ENCODE results near the gene LACTB.

The LACTB gene

GRCh38 chr15:63109498-63109897 lies 12.2 kb upstream of the LACTB start:
- DNase-seq (ENCODE audit: low read depth, low spot score) = no peak
- H3K4me3 ChIP-seq (ENCODE audit: low read depth, low read length) = no peak overlapping the region
- no peak for TF ChIP-seq CTCF (IDR thresholded peaks at IDR 0.05; ENCODE audit: low read depth, low read length)
- in situ Hi-C loops (cut with HindIII; ENCODE audit: low sequenced_read_pairs) = no loop called here

- H3K4me3 ChIP-seq (ENCODE audit: low read depth, low read length) = no peak overlapping the region
- DNase-seq (ENCODE audit: low read depth, low spot score) = no peak
- in situ Hi-C loops (cut with HindIII; ENCODE audit: low sequenced_read_pairs) = no loop called here
- TF ChIP-seq CTCF (IDR thresholded peaks at IDR 0.05; ENCODE audit: low read depth, low read length) = no peak
Measured at GRCh38 chr15:63109920-63110319, 11.7 kb upstream of the LACTB start.

GRCh38 chr15:63110428-63111026 lies 11.1 kb upstream of the LACTB start:
- DNase-seq (ENCODE audit: low read depth, low spot score) = no peak
- in situ Hi-C loops (cut with HindIII; ENCODE audit: low sequenced_read_pairs) = no loop called here
- TF ChIP-seq CTCF (IDR thresholded peaks at IDR 0.05; ENCODE audit: low read depth, low read length) = no peak
- H3K4me3 ChIP-seq (ENCODE audit: low read depth, low read length) = no peak overlapping the region

GRCh38 chr15:63111481-63111880 lies 10.2 kb upstream of the LACTB start:
- H3K4me3 ChIP-seq (ENCODE audit: low read depth, low read length) = no peak overlapping the region
- TF ChIP-seq CTCF (IDR thresholded peaks at IDR 0.05; ENCODE audit: low read depth, low read length) = no peak
- no peak for DNase-seq (ENCODE audit: low read depth, low spot score)
- in situ Hi-C loops (cut with HindIII; ENCODE audit: low sequenced_read_pairs) = no loop called here

GRCh38 chr15:63112871-63113270 lies 8.8 kb upstream of the LACTB start:
- in situ Hi-C loops (cut with HindIII; ENCODE audit: low sequenced_read_pairs) = no loop called here
- H3K4me3 ChIP-seq (ENCODE audit: low read depth, low read length) = no peak overlapping the region

GRCh38 chr15:63114465-63114864 lies 7.2 kb upstream of the LACTB start:
- TF ChIP-seq CTCF (IDR thresholded peaks at IDR 0.05; ENCODE audit: low read depth, low read length) = no peak
- no peak overlapping the region for H3K4me3 ChIP-seq (ENCODE audit: low read depth, low read length)
- no peak for DNase-seq (ENCODE audit: low read depth, low spot score)
- in situ Hi-C loops (cut with HindIII; ENCODE audit: low sequenced_read_pairs) = no loop called here

More at GRCh38 chr15:63112871-63113270, 8.8 kb upstream of the LACTB start:
- no peak for DNase-seq (ENCODE audit: low read depth, low spot score)
- TF ChIP-seq CTCF (IDR thresholded peaks at IDR 0.05; ENCODE audit: low read depth, low read length) = no peak

- no peak overlapping the region for H3K4me3 ChIP-seq (ENCODE audit: low read depth, low read length)
- no peak for TF ChIP-seq CTCF (IDR thresholded peaks at IDR 0.05; ENCODE audit: low read depth, low read length)
- in situ Hi-C loops (cut with HindIII; ENCODE audit: low sequenced_read_pairs) = no loop called here
- DNase-seq (ENCODE audit: low read depth, low spot score) = no peak
Measured at GRCh38 chr15:63118854-63119253, 2.8 kb upstream of the LACTB start.
